ENCODE results near the gene FMN1. TPM values are rescaled to one million over a fixed set of nuclear protein-coding genes. Genes with fewer than 3 reads are reported as not detected.

FMN1 gene
- total RNA-seq, 1 donor from 2014 or later: 4.3 TPM

DNA sequence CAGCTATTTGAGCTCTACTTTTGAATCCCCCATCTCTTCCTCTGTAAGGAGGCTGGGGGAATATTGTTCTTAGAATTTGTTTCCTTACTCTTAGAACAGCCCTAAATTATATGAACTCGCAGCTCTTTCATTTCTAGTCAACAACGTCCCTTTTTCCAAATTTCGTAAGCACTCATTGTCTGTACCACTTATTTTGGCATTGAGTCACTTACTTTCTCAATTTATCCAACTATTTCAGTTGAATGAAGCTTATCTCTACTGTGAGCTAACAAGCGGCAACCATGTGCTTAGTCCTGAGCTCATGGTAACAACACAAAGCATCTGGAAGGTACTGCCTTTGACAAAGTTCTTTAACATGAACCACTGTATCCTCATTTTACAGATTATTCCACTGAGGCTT lies 285.6 kb downstream of the FMN1 start:
- TF ChIP-seq, protein P1, sequence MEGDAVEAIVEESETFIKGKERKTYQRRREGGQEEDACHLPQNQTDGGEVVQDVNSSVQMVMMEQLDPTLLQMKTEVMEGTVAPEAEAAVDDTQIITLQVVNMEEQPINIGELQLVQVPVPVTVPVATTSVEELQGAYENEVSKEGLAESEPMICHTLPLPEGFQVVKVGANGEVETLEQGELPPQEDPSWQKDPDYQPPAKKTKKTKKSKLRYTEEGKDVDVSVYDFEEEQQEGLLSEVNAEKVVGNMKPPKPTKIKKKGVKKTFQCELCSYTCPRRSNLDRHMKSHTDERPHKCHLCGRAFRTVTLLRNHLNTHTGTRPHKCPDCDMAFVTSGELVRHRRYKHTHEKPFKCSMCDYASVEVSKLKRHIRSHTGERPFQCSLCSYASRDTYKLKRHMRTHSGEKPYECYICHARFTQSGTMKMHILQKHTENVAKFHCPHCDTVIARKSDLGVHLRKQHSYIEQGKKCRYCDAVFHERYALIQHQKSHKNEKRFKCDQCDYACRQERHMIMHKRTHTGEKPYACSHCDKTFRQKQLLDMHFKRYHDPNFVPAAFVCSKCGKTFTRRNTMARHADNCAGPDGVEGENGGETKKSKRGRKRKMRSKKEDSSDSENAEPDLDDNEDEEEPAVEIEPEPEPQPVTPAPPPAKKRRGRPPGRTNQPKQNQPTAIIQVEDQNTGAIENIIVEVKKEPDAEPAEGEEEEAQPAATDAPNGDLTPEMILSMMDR (conservative IDR thresholded peaks at IDR 0.05; ENCODE audit: low read depth, low read length): no peak
- DNase-seq (ENCODE audit: low read depth): no peak
- no peak overlapping the region for H3K4me3 ChIP-seq (ENCODE audit: low read depth, low read length)

DNA sequence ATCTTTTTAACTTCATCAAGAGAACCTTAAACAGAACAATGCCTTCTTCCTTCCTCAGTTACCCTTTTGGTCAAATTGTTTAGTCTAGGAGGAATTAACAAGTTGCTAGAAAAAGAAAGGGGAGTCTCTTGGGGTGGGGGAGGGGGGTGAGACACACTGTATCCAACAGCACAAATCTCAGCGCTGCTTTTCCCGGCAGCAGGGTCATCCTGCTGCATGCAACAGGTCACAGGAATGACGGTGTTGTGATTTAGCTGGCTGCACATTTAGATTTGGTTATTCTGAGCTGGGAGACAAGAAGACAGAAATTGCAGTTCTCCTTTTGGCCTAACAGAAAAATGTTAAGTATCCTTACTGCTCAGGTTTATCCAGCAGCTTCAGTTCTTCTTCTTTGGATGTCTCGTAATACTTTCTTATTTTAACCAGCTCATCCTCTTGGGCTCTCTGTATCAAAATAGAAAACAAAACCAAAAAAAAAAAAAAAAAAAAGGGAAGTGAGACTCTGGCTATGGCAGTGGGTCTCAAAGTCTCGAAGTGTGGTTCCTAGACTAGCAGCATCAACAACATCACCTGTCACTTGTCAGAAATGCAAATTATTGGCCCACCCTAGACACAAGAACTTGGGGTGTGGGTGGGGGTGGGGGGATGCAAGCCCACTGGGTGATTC lies 286.2 kb downstream of the FMN1 start:
- DNase-seq (ENCODE audit: low read depth): no peak
- TF ChIP-seq, protein P1 (conservative IDR thresholded peaks at IDR 0.05; ENCODE audit: low read depth, low read length): no peak
- no peak overlapping the region for H3K4me3 ChIP-seq (ENCODE audit: low read depth, low read length)

- H3K4me3 ChIP-seq (ENCODE audit: low read depth, low read length): no peak overlapping the region
- TF ChIP-seq, protein P1 (conservative IDR thresholded peaks at IDR 0.05; ENCODE audit: low read depth, low read length): no peak
- no peak for DNase-seq (ENCODE audit: low read depth)
Observed at GRCh38 chr15:32905481-32905880, 289.0 kb downstream of the FMN1 start.

DNA sequence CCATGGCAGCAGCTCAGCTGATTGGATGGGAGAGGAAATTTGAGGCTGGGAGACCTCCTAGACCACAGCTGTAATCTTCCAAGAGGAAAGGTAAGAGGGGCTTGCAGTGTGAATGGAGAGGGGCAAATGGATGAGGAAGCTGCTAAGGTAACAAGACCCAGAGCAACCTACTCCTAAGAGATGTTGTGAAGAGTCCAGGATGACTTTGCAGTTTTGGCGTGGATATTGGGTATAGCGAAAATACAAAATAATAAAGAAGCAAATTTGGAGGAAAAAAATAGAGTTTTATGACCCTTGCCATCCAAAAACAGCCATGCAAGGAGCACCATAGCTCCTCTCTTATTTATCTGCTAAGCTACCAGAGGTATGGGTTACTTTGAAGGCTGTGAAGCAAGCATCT lies 290.1 kb downstream of the FMN1 start:
- no peak overlapping the region for H3K4me3 ChIP-seq (ENCODE audit: low read depth, low read length)
- TF ChIP-seq, protein P1 (conservative IDR thresholded peaks at IDR 0.05; ENCODE audit: low read depth, low read length): no peak

GRCh38 chr15:32903591-32904290 lies 290.8 kb downstream of the FMN1 start:
- no peak for DNase-seq (ENCODE audit: low read depth)
- no peak overlapping the region for H3K4me3 ChIP-seq (ENCODE audit: low read depth, low read length)
- TF ChIP-seq, protein P1 (conservative IDR thresholded peaks at IDR 0.05; ENCODE audit: low read depth, low read length): no peak

More for the DNA sequence above, 290.1 kb downstream of the FMN1 start:
- no peak for DNase-seq (ENCODE audit: low read depth)

DNA sequence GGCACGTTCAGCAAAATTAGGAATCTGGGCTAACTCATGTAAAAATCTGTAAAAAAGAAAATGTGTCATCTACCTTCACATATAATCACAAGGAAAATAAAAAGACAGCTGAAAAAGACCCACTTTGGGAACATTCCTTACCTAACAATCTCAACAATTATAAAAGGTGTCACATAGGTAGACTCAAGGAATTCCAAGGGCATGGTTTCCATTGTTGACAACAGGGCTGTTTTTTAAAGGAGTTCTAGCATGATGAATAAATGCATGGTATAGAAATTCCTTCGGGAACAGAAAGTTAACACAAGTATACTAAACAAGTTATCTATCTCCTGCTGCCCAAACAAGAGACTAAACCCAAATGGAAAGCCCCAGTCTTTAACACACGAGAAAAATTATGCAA lies 292.5 kb downstream of the FMN1 start:
- H3K4me3 ChIP-seq (ENCODE audit: low read depth, low read length): no peak overlapping the region

More for the DNA sequence above, 292.5 kb downstream of the FMN1 start:
- DNase-seq (ENCODE audit: low read depth): no peak
- TF ChIP-seq, protein P1 (conservative IDR thresholded peaks at IDR 0.05; ENCODE audit: low read depth, low read length): no peak
